ENCODE data around the gene RIT2.

The RIT2 gene

GRCh38 chr18:42922363-42922762 lies 193.1 kb downstream of the RIT2 start:
- no peak for DNase-seq

GRCh38 chr18:42921226-42921737 lies 194.2 kb downstream of the RIT2 start:
- DNase-seq: no peak

GRCh38 chr18:42920621-42921020 lies 194.9 kb downstream of the RIT2 start:
- no peak for DNase-seq

GRCh38 chr18:42915299-42915698 lies 200.2 kb downstream of the RIT2 start:
- no peak for DNase-seq

- no peak for DNase-seq
Measured at GRCh38 chr18:42914476-42914875, 201.0 kb downstream of the RIT2 start.

- no peak for DNase-seq
Measured at GRCh38 chr18:42909095-42909494, 206.4 kb downstream of the RIT2 start.

GRCh38 chr18:42906761-42907160 lies 208.7 kb downstream of the RIT2 start:
- DNase-seq: no peak

GRCh38 chr18:42901161-42901560 lies 214.3 kb downstream of the RIT2 start:
- DNase-seq: no peak

- no peak for DNase-seq
Measured at GRCh38 chr18:42893977-42894376, 221.5 kb downstream of the RIT2 start.

- no peak for DNase-seq
Measured at GRCh38 chr18:42892181-42892580, 223.3 kb downstream of the RIT2 start.

GRCh38 chr18:42891705-42892104 lies 223.8 kb downstream of the RIT2 start:
- DNase-seq: no peak

GRCh38 chr18:42883169-42883568 lies 232.3 kb downstream of the RIT2 start:
- no peak for DNase-seq

- DNase-seq: no peak
Measured at GRCh38 chr18:42882122-42882521, 233.4 kb downstream of the RIT2 start.

- no peak for DNase-seq
Measured at GRCh38 chr18:42872838-42873237, 242.6 kb downstream of the RIT2 start.

- DNase-seq: no peak
Measured at GRCh38 chr18:42864876-42865275, 250.6 kb downstream of the RIT2 start.

- DNase-seq: no peak
Measured at GRCh38 chr18:42861271-42861670, 254.2 kb downstream of the RIT2 start.

- DNase-seq: no peak
Measured at GRCh38 chr18:42860548-42860947, 254.9 kb downstream of the RIT2 start.

GRCh38 chr18:42860011-42860410 lies 255.5 kb downstream of the RIT2 start:
- no peak for DNase-seq

GRCh38 chr18:42854558-42854957 lies 260.9 kb downstream of the RIT2 start:
- no peak for DNase-seq

- DNase-seq: no peak
Measured at GRCh38 chr18:42850174-42851083, 265.1 kb downstream of the RIT2 start.

GRCh38 chr18:42839408-42839807 lies 276.1 kb downstream of the RIT2 start:
- DNase-seq: no peak

GRCh38 chr18:42838546-42839145 lies 276.8 kb downstream of the RIT2 start:
- no peak for DNase-seq

- DNase-seq: no peak
Measured at GRCh38 chr18:42830936-42831335, 284.5 kb downstream of the RIT2 start.

- DNase-seq: no peak
Measured at GRCh38 chr18:42828881-42829280, 286.6 kb downstream of the RIT2 start.

All from stimulated activated CD4-positive, alpha-beta T cell treated with anti-CD3 and anti-CD28 coated beads, Interleukin-4, amount 100 ng/mL, for 24 hours (primary cell).